Measurements from ENCODE around the gene SH3RF3.

Gene SH3RF3

DNA sequence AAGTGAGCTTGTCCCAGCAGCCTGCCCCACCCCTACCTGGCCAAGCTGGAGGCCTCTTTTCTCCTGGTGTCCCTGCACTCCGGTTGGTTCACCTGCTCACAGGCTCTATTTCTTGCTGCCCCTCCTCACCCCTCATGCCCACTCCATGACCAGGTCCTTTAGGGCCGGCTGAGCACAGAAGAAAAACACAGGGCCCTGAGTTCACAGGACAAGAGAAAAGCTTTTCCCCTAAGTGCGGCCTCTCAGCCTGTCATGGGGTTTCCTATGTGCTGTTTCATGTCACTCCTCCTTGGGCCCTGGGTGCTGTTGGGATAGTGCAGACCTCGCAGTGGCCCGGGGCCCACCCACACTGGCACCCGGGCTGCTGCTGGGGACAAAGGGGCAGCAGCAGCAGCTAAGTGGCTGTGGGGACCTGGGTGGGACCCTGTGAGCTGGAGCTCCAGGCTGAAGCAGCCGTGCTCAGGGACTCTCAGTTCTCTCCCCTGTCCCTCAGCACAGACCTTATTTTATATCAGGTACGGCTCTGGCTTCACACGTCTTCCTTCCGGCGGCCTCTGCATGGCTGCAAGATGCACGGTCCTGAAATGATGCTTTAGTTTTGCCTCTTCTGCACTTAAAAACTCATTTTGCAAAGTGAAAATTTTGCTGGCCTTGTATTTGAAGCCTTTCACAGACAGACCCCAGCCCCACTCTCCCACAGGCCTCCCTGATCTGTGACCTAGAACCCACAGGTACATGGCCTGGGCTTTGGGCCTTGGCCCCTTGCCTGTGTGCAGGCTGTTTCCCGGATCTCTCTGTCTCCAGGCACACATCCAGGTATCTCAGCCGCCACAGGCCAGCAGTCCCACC, 71.8 kb downstream of the SH3RF3 start:
- no peaks in the 10 kb centered on the region for H3K9me3 Mint-ChIP-seq (ENCODE audit: low read depth)
- H3K27ac Mint-ChIP-seq, result no peak overlapping the region
- H3K36me3 Mint-ChIP-seq, result peaks cover 2% of the 10 kb centered on the region
- peaks cover 1% of the 10 kb centered on the region for H3K27me3 Mint-ChIP-seq
- H3K4me1 Mint-ChIP-seq (ENCODE audit: low read depth), result peaks cover 2% of the 10 kb centered on the region
- no peak overlapping the region for H3K4me3 Mint-ChIP-seq

- H3K27ac Mint-ChIP-seq, result no peak overlapping the region
- H3K4me1 Mint-ChIP-seq (ENCODE audit: low read depth), result peaks cover 2% of the 10 kb centered on the region
- H3K9me3 Mint-ChIP-seq (ENCODE audit: low read depth), result no peaks in the 10 kb centered on the region
- peaks cover 1% of the 10 kb centered on the region for H3K27me3 Mint-ChIP-seq
- H3K4me3 Mint-ChIP-seq, result no peak overlapping the region
- H3K36me3 Mint-ChIP-seq, result peaks cover 2% of the 10 kb centered on the region
Observed at GRCh38 chr2:109201465-109202327, 72.7 kb downstream of the SH3RF3 start.

DNA sequence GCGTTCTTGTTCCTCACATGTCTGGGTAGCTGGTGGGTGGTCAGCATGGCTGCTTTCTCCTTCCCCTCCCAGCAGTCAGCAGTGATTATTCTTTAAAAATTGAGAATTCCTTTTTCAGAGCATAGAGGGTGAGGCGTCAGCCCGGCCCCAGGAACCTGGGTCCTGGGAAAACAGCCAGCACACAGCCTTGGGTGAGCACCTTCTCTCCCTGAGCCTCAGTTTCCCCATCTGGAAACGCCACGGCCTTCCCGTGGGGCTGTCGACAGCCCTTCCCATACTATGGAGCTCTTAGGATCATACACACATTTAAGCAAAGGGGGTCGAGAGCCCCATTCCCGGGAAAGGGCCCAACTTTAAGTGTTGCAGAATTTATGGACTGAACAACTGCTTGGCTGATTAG, 73.5 kb downstream of the SH3RF3 start:
- no peak overlapping the region for H3K27ac Mint-ChIP-seq
- peaks cover 2% of the 10 kb centered on the region for H3K36me3 Mint-ChIP-seq
- no peaks in the 10 kb centered on the region for H3K9me3 Mint-ChIP-seq (ENCODE audit: low read depth)
- H3K4me1 Mint-ChIP-seq (ENCODE audit: low read depth), result peaks cover 4% of the 10 kb centered on the region
- H3K4me3 Mint-ChIP-seq, result no peak overlapping the region
- H3K27me3 Mint-ChIP-seq, result peaks cover 1% of the 10 kb centered on the region

- H3K4me1 Mint-ChIP-seq (ENCODE audit: low read depth), result peaks cover 4% of the 10 kb centered on the region
- H3K4me3 Mint-ChIP-seq, result no peak overlapping the region
- no peak overlapping the region for H3K27ac Mint-ChIP-seq
- H3K9me3 Mint-ChIP-seq (ENCODE audit: low read depth), result no peaks in the 10 kb centered on the region
- H3K36me3 Mint-ChIP-seq, result peaks cover 2% of the 10 kb centered on the region
- H3K27me3 Mint-ChIP-seq, result peaks cover 1% of the 10 kb centered on the region
Observed at GRCh38 chr2:109203246-109204011, 74.4 kb downstream of the SH3RF3 start.

- no peak overlapping the region for H3K27ac Mint-ChIP-seq
- H3K27me3 Mint-ChIP-seq, result peaks cover 1% of the 10 kb centered on the region
- H3K4me3 Mint-ChIP-seq, result no peak overlapping the region
- H3K4me1 Mint-ChIP-seq (ENCODE audit: low read depth), result peaks cover 4% of the 10 kb centered on the region
- H3K9me3 Mint-ChIP-seq (ENCODE audit: low read depth), result no peaks in the 10 kb centered on the region
- peaks cover 6% of the 10 kb centered on the region for H3K36me3 Mint-ChIP-seq
Observed at GRCh38 chr2:109204412-109204811, 75.4 kb downstream of the SH3RF3 start.

DNA sequence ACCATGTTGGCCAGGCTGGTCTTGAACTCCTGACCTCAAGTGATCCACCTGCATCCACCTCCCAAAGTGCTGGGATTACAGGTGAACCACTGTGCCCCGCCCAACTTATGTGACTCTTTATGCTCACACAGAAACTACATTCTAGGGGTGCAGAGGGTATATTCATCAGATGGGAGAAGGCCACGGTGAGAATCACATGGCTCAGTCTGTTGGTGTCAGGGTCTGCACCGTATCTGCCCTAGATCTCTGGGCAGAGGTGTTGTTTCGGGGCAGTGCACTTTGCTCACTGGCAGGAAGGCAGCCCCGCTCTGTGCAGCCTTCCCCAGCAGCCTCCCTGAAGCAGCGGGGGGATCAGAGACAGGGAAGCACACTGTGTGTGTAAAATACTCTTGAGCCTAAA, 76.4 kb downstream of the SH3RF3 start:
- H3K27me3 Mint-ChIP-seq, result peaks cover 5% of the 10 kb centered on the region
- no peak overlapping the region for H3K4me3 Mint-ChIP-seq
- peaks cover 7% of the 10 kb centered on the region for H3K4me1 Mint-ChIP-seq (ENCODE audit: low read depth)
- H3K27ac Mint-ChIP-seq, result no peak overlapping the region
- H3K36me3 Mint-ChIP-seq, result peaks cover 6% of the 10 kb centered on the region
- H3K9me3 Mint-ChIP-seq (ENCODE audit: low read depth), result no peaks in the 10 kb centered on the region

- no peak overlapping the region for H3K27ac Mint-ChIP-seq
- H3K27me3 Mint-ChIP-seq, result peaks cover 8% of the 10 kb centered on the region
- peaks cover 11% of the 10 kb centered on the region for H3K4me1 Mint-ChIP-seq (ENCODE audit: low read depth)
- peaks cover 6% of the 10 kb centered on the region for H3K36me3 Mint-ChIP-seq
- H3K9me3 Mint-ChIP-seq (ENCODE audit: low read depth), result no peaks in the 10 kb centered on the region
- H3K4me3 Mint-ChIP-seq, result no peak overlapping the region
Observed at GRCh38 chr2:109206569-109207146, 77.7 kb downstream of the SH3RF3 start.

GRCh38 chr2:109207176-109207575, 78.2 kb downstream of the SH3RF3 start:
- no peak overlapping the region for H3K4me3 Mint-ChIP-seq
- peaks cover 8% of the 10 kb centered on the region for H3K27me3 Mint-ChIP-seq
- H3K9me3 Mint-ChIP-seq (ENCODE audit: low read depth), result no peaks in the 10 kb centered on the region
- peaks cover 13% of the 10 kb centered on the region for H3K4me1 Mint-ChIP-seq (ENCODE audit: low read depth)
- H3K36me3 Mint-ChIP-seq, result peaks cover 6% of the 10 kb centered on the region
- H3K27ac Mint-ChIP-seq, result no peak overlapping the region

DNA sequence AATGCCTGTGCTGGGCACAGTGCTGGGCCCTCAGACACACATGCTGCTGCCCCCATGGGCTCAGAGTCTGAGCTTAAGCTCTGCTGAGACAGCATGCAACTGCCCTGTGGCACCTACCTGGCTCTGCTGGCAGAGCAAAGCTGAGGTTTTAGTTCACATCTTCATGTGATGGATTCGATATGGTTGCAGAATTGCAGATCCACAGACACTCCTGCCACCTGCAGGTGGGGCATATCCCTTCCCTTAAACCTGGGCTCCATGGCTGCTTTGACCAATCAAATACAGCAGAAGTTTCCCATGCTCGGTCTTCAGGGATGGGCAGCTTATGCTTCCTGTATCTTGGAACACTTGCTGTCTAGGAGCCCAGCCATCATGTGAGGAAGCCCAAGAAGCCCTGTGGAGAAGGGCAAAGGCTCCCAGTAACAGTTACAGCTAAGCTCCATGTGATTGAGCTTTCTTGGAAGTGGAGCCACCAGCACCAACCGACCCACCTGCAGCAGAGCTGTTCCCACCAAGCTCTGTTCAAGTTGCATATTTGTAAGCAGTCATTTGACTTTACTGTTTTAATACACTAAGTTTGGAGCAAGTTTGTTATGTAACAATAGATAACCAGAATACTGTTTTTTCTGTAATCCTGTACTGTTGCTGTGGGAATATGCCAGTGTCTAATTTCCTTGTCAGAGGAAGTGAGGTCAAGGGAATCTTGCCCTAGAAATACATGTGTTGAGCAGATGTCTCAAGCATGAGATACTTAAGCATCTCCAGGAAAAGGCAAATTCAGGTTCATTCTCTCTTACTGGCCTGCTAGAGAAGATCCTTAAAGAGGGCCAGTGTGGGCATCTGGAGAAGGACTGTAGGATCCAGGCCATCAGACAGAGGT, 79.3 kb downstream of the SH3RF3 start:
- peaks cover 6% of the 10 kb centered on the region for H3K36me3 Mint-ChIP-seq
- H3K4me3 Mint-ChIP-seq, result no peak overlapping the region
- H3K4me1 Mint-ChIP-seq (ENCODE audit: low read depth), result peaks cover 18% of the 10 kb centered on the region
- no peak overlapping the region for H3K27ac Mint-ChIP-seq
- peaks cover 13% of the 10 kb centered on the region for H3K27me3 Mint-ChIP-seq
- H3K9me3 Mint-ChIP-seq (ENCODE audit: low read depth), result no peaks in the 10 kb centered on the region

DNA sequence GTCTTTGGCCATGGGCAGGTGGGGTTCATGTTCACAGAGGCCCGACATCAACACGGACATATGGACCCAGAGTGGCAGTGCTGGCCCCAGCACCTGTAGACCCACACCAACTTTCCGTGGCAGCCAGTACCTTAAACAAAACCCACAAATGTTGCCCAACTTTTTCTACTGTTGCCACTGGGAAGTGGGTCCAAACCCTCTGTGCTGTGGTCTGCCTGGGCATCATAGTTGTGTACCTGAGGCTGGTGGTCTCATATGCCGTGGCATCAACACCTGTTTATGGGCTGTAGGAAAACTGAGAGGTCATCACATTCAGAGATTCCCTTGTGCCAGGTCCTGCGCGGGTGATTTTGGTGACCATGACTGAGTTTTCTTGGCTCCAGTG, 79.9 kb downstream of the SH3RF3 start:
- Mint-ChIP-seq H3K27me3 (peaks cover 17% of the 10 kb centered on the region), H3K4me3 (no peak overlapping the region), H3K27ac (no peak overlapping the region), H3K36me3 (peaks cover 6% of the 10 kb centered on the region), H3K4me1 (ENCODE audit: low read depth) (peaks cover 24% of the 10 kb centered on the region), H3K9me3 (ENCODE audit: low read depth) (no peaks in the 10 kb centered on the region)

GRCh38 chr2:109209412-109209811, 80.4 kb downstream of the SH3RF3 start:
- Mint-ChIP-seq H3K9me3 (ENCODE audit: low read depth) (no peaks in the 10 kb centered on the region), H3K4me3 (no peak overlapping the region), H3K27ac (no peak overlapping the region), H3K4me1 (ENCODE audit: low read depth) (peaks cover 29% of the 10 kb centered on the region), H3K36me3 (peaks cover 6% of the 10 kb centered on the region), H3K27me3 (peaks cover 17% of the 10 kb centered on the region)

DNA sequence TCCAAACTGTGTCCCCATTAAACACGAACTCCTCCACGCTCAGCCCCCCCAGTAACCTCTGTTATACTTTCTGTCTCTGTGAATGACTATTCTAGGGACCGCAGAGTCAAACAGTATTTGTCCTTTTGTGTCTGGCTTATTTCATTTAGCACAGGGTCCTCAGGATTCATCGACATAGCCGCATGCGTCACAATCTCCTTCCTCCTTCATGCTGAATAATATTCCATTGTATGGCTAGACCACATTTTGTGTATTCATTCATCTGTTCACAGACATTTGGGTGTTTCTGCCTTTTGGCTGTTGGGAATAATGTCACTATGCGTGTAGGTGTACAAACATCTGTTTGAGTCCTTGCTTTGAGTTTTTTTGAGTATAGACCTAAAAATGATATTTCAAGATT, 80.9 kb downstream of the SH3RF3 start:
- Mint-ChIP-seq H3K27ac (no peak overlapping the region), H3K36me3 (peaks cover 6% of the 10 kb centered on the region), H3K27me3 (peaks cover 15% of the 10 kb centered on the region), H3K9me3 (ENCODE audit: low read depth) (no peaks in the 10 kb centered on the region), H3K4me3 (no peak overlapping the region), H3K4me1 (ENCODE audit: low read depth) (peaks cover 34% of the 10 kb centered on the region)

DNA sequence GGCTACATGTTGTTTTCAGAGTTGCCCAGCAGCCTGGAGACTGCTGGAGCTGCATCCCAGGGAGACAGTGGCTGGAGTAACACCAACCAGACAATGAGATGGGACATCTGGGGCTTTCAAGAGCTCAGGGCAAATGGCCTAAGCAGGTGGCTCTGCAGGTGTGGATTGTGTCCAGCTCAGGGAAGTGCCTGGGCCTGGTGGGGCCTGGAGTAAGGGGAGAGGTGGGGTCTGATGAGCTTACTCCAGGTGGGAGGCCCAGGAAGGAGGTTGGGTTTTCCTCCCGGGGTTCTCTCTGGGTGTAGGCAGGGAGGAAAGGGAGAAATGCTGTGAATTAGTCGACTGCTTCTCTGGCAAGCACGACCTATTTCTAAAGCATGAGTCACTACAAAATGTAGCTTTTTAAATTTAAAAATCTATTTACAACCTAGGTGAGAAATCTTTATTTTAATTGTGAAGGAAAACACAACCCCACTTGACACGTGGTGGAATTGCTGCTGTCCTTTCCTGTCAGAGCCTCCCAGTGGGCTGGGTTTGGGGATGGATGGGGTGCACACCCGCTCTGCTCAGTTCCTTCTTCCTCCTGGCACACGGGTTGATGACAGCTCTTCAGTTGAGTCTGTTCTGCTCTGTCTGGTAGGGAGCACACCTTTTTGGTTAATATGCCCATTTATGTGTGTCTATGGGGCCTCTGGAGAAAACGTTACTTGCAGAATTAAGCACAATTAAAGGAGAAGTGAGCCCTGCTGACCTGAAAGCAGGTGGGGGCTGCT, 81.6 kb downstream of the SH3RF3 start:
- peaks cover 20% of the 10 kb centered on the region for H3K27me3 Mint-ChIP-seq
- H3K27ac Mint-ChIP-seq, result no peak overlapping the region
- no peaks in the 10 kb centered on the region for H3K9me3 Mint-ChIP-seq (ENCODE audit: low read depth)
- H3K4me1 Mint-ChIP-seq (ENCODE audit: low read depth), result peaks cover 39% of the 10 kb centered on the region
- peaks cover 6% of the 10 kb centered on the region for H3K36me3 Mint-ChIP-seq
- no peak overlapping the region for H3K4me3 Mint-ChIP-seq
